GM12865 (cell line): ENCODE measurements around the gene DIAPH1.

Experiments
- DNase-seq: peaks from one replicate; pipeline ENCODE4 v3.0.0; 2010; ENCODE audit warnings: low read depth
- H3K4me3 ChIP-seq: 2 replicates; pipeline ENCODE4 v1.5.1; 2011; ENCODE audit warnings: mild to moderate bottlenecking, low read depth, low read length, control low read depth
- CTCF ChIP-seq: IDR thresholded peaks from 2 replicates; pipeline ENCODE4 v1.5.1; 2011; ENCODE audit warnings: low read length, control low read depth, low read depth, inconsistent platforms; ENCODE audit not compliant: insufficient read depth; ENCODE audit errors: missing control alignments

The DIAPH1 gene

GRCh38 chr5:141558150-141558549, 60.6 kb downstream of the DIAPH1 start:
- TF ChIP-seq CTCF: no peak
- no peak for DNase-seq
- H3K4me3 ChIP-seq: no peak overlapping the region

DNA sequence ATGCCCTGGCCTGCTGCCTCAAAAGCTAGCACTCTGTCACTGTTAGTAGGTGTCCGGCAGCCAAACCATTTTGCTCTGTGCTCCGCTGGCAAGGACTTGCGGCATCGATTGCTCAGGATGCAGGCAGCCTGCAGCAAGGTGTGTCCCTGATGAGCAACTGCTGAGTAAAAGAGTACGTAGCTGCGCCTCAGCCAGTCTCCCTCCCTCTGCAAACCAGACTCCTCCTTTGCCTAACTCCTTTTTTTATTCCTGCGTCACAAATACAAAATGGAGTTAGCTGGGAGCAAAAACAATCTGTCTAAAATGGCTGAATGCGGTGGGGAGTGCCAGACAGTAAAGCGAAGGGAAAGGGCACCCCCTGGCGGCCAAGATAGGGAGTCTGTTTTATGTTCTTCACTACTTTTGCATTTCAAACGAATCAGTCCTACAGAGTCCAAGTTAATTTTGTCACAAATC, 61.1 kb downstream of the DIAPH1 start:
- peak; percentile 74 for TF ChIP-seq CTCF
- no peak overlapping the region for H3K4me3 ChIP-seq
- DNase-seq: peak; percentile 91

DNA sequence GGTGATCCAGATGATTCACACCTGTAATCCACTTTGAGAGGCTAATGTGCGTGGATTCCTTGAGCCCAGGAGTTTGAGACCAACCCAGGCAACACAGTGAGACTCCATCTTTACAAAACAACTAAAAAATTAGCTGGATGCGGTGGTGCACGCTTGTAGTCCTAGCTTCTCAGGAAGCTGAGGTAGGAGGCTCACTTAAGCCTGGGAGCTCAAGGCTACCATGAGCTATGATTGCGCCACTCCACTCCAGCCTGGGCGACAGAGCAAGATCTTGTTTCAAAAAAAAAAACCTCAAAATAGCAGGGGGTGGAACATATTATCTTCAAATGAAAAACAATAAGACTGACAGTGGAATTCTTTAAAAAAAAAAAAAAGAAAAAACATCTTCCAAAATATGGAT, 70.9 kb downstream of the DIAPH1 start:
- TF ChIP-seq CTCF: no peak
- DNase-seq: no peak
- no peak overlapping the region for H3K4me3 ChIP-seq

GRCh38 chr5:141547488-141547887, 71.3 kb downstream of the DIAPH1 start:
- H3K4me3 ChIP-seq: no peak overlapping the region

DNA sequence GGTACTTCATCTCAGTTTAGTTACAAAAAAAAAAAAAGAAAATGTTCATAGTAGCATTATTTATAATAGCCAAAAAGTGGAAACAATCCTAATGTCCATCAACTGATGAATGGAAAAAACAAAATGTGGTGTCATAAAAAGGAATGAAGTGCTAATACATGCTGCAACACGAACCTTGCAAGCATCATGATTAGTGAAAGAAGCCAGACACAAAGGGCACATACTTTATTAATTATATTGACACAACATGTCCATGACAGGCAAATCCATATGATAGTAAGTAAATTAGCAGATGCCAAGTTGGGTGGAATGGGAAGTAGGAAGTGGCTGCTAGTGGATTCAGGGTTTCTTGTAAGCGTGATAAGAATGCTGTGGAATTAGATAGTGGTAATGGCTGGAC, 75.7 kb downstream of the DIAPH1 start:
- DNase-seq: no peak
- H3K4me3 ChIP-seq: no peak overlapping the region
- no peak for TF ChIP-seq CTCF

More at GRCh38 chr5:141547488-141547887, 71.3 kb downstream of the DIAPH1 start:
- TF ChIP-seq CTCF: no peak
- no peak for DNase-seq

DNA sequence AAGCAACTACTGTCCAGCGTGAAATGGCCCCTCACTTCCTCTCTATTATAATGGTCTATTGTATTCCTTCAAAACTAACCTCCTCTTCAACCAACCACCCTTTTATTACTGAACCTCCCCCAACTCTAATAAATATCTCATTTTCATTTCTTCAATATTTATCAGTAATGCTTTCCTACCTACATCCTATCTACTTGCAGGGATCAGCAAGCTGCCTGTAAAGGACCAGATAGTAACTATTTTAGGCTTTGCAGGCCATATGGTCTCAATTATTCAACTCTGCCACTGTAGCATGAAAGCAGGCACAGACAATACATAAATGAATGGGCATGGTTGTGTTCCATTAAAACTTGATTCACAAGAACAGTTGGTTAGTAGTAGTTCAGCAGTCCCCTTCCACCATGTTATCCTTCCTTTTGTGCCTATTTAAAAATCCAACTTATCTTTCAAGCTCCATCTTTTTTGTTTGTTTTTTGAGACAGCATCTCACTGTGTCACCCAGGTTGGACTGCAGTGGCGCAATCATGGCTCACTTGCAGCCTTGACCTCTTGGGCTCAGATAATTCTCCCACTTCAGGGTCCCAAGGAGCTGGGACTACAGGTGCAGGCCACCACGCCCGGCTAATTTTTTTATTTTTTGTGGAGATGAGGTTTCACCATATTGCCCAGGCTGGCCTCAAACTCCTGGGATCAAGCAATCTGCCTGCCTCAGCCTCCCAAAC, 84.1 kb downstream of the DIAPH1 start:
- no peak for TF ChIP-seq CTCF
- no peak for DNase-seq
- no peak overlapping the region for H3K4me3 ChIP-seq

DNA sequence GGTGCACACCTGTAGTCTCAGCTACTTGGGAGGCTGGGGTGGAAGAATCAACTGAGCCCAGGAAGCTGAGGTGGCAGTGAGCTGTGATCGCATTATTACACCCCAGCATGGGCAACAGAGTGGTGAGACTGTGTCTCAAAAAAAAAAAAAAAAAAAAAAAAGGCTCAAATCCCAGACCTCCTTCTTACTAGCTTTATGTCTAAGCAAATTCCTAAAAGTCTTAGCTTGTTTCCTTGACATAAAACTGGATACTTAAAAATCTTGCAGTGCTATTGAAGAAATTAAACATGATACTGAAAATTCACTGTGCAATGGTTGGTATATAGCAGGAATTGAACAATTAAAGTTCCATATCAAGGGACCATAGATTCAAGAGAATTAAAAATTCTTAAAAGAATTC, 84.9 kb downstream of the DIAPH1 start:
- TF ChIP-seq CTCF: no peak
- DNase-seq: no peak
- H3K4me3 ChIP-seq: no peak overlapping the region
